ENCODE measurements around the gene PLEKHH3.
"Not testable (repeated sequence)": the region's sequence is repeated elsewhere in the genome, so short reads cannot be mapped to it uniquely, and the experiment has no call there.

PLEKHH3 gene

GRCh38 chr17:42669977-42670788, 6.6 kb downstream of the PLEKHH3 start:
- Histone ChIP-seq H3K9me3 (no peaks in the 10 kb centered on the region), H3K36me3 (peaks cover 40 to 79% (median 74%) of the 10 kb centered on the region in 3 donors), H3K4me3 (no peak overlapping the region), H3K27ac (peak overlapping the region; percentile 75 to 97), H3K4me1 (peaks cover 3 to 99% (median 81%) of the 10 kb centered on the region in 4 donors), H3K27me3 (no peaks in the 10 kb centered on the region)
- DNase-seq = no peak
- intact Hi-C loops (cut with DNase I; ENCODE audit: low total_unique reads) = no loop called here
- no peak for TF ChIP-seq CTCF (IDR thresholded peaks at IDR 0.05)

- H3K4me3 ChIP-seq = no peak overlapping the region
- H3K9me3 ChIP-seq = no peaks in the 10 kb centered on the region
- TF ChIP-seq CTCF (IDR thresholded peaks at IDR 0.05) = no peak
- H3K27ac ChIP-seq = peak overlapping the region; percentile 75 to 78
- H3K27me3 ChIP-seq = no peaks in the 10 kb centered on the region
- intact Hi-C loops (cut with DNase I; ENCODE audit: low total_unique reads) = no loop called here
- no peak for DNase-seq
- H3K4me1 ChIP-seq = peaks cover 3 to 99% (median 78%) of the 10 kb centered on the region in 4 donors
- peaks cover 40 to 83% (median 76%) of the 10 kb centered on the region in 3 donors for H3K36me3 ChIP-seq
Observed at GRCh38 chr17:42669705-42669976, 7.2 kb downstream of the PLEKHH3 start.

GRCh38 chr17:42667088-42667951, 9.5 kb downstream of the PLEKHH3 start:
- no peak overlapping the region for H3K4me3 ChIP-seq
- H3K27me3 ChIP-seq = no peaks in the 10 kb centered on the region
- H3K4me1 ChIP-seq = peaks cover 0 to 80% (median 55%) of the 10 kb centered on the region in 4 donors
- no peak for TF ChIP-seq CTCF (IDR thresholded peaks at IDR 0.05)
- peak overlapping the region; percentile 75 to 78 for H3K27ac ChIP-seq
- no peaks in the 10 kb centered on the region for H3K9me3 ChIP-seq
- intact Hi-C loops (cut with DNase I; ENCODE audit: low total_unique reads) = no loop called here
- peak; percentile 58 to 87 for DNase-seq
- H3K36me3 ChIP-seq = peaks cover 39 to 88% (median 71%) of the 10 kb centered on the region in 3 donors

- H3K9me3 ChIP-seq; H3K4me3 ChIP-seq; intact Hi-C loops (cut with DNase I; ENCODE audit: low total_unique reads); H3K27me3 ChIP-seq; DNase-seq: not testable (repeated sequence)
- peaks cover 0 to 74% (median 52%) of the 10 kb centered on the region in 4 donors for H3K4me1 ChIP-seq
- H3K36me3 ChIP-seq = peaks cover 27 to 81% (median 60%) of the 10 kb centered on the region in 3 donors
- peak overlapping the region; percentile 75 to 78 for H3K27ac ChIP-seq
Observed at GRCh38 chr17:42666126-42666525, 10.7 kb downstream of the PLEKHH3 start.

DNA sequence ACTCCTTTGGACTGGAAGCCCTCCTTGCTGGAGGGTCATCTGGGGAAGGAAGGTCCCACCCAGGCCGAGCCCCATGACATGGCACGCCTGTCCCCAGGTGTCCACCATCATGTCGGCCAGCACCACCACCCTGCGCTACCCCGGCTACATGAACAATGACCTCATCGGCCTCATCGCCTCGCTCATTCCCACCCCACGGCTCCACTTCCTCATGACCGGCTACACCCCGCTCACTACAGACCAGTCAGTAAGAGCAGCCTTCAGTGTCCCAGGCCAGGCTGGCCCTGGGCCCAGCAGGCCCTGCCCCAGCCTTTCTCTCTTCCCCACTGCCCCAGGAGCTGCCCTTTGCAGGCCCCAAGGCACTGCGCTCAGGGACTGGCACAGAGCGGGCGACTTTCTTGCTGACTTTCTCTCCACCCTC, 11.2 kb downstream of the PLEKHH3 start:
- intact Hi-C loops (cut with DNase I; ENCODE audit: low total_unique reads) = no loop called here
- Histone ChIP-seq H3K27me3 (no peaks in the 10 kb centered on the region), H3K4me1 (peaks cover 0 to 74% (median 54%) of the 10 kb centered on the region in 4 donors), H3K9me3 (no peaks in the 10 kb centered on the region), H3K36me3 (peaks cover 22 to 76% (median 55%) of the 10 kb centered on the region in 3 donors), H3K4me3 (no peak overlapping the region), H3K27ac (peak overlapping the region; percentile 75 to 78)
- TF ChIP-seq CTCF (IDR thresholded peaks at IDR 0.05) = no peak
- DNase-seq = no peak
